Dendritic cell treated with granulocyte-macrophage colony-stimulating factor and Interleukin-4, amounts not matched to agents 40 ng/mL and 50 ng/mL, for 4 days (primary cell): ENCODE measurements around the gene RBM20.

ENCODE experiments used
- H3K27ac Mint-ChIP-seq: one replicate; pipeline ENCODE4 v1.8.0; 2022; ENCODE audit warnings: mild to moderate bottlenecking, mixed read lengths
- H3K27me3 Mint-ChIP-seq: one replicate; pipeline ENCODE4 v1.8.0; 2022; ENCODE audit warnings: mild to moderate bottlenecking, mixed read lengths
- H3K36me3 Mint-ChIP-seq: one replicate; pipeline ENCODE4 v1.8.0; 2022; ENCODE audit warnings: low read depth, mixed read lengths
- H3K4me1 Mint-ChIP-seq: one replicate; pipeline ENCODE4 v1.8.0; 2022; ENCODE audit warnings: low read depth, mixed read lengths
- H3K4me3 Mint-ChIP-seq: one replicate; pipeline ENCODE4 v1.8.0; 2022; ENCODE audit warnings: mild to moderate bottlenecking, moderate library complexity, mixed read lengths
- H3K9me3 Mint-ChIP-seq: one replicate; pipeline ENCODE4 v1.8.0; 2022; ENCODE audit warnings: mixed read lengths
- intact Hi-C: fragments of 100-400 bp; cut with micrococcal nuclease; formaldehyde crosslinking; loops from one replicate; pipeline ENCODE4 v1.15.0; 2022

Gene RBM20

DNA sequence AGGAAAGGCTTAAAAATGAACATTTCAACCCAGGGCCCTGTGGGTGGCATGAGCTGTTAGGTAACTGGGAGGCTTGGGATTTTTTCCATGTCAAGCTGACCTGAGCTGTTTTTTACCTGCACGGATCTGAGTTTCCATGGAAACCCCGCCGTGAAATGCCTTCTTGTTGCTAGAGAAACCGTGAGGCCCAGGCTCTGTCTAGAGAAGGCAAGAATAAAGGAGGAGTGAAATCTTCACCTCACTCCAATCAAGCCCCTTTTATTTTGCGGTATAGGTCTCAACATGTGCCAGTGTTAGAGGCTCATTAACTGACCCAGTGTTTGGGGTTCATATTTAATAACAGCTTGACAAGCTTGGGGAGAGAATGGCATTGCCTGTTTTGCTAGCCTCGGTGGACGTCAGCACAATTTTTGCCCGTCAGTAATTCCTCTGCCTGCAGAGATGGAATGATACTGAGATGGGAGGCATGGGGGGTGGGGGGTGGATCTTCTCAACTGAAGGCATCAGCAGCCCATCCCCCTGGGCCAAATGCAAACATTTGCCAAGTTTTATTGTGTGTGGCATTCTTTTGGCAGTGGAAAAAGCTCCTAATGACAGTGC lies 178.7 kb downstream of the RBM20 start:
- Mint-ChIP-seq H3K4me1 (peaks cover 12% of the 10 kb centered on the region), H3K36me3 (no peaks in the 10 kb centered on the region), H3K27ac (no peak overlapping the region), H3K27me3 (no peaks in the 10 kb centered on the region), H3K9me3 (no peaks in the 10 kb centered on the region), H3K4me3 (no peak overlapping the region)
- intact Hi-C loops: no loop called here

DNA sequence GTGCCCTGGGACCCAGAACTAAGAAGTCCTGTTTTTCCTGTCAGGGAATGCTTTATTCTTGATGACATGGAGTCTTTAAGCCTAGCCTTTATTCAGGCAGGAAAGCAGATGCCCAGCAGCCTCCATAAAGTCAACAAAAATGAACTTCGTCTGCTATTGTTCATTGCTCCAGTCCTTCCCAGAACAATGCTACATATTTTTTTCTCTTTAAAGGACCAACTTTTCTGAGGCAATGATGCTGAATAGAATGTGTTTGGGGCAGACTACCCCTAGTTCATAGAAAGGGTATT lies 180.0 kb downstream of the RBM20 start:
- H3K27me3 Mint-ChIP-seq: no peaks in the 10 kb centered on the region
- no peak overlapping the region for H3K4me3 Mint-ChIP-seq
- intact Hi-C loops: no loop called here

DNA sequence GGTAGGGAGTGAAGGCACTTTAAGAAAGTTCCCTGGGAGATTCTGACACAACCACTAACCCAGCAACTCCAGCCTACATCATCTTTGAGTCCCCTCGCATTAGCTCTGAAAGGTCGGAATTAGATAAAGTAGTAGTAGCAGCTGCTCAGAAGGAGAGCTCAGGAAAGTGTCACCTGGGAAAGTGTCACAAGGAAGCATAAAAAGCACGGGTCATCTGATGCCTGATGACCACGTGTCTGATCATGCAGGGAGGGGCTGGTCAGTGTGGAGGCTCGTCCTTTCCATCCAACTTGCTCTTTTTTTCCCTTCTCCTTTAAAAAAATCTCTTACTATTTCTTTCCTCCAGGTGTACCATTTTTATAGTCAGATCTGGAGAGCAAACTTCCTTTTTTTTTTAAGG lies 180.5 kb downstream of the RBM20 start:
- no peak overlapping the region for H3K27ac Mint-ChIP-seq
- intact Hi-C loops: no loop called here
- H3K4me3 Mint-ChIP-seq: no peak overlapping the region
- peaks cover under 1% of the 10 kb centered on the region for H3K27me3 Mint-ChIP-seq
- no peaks in the 10 kb centered on the region for H3K9me3 Mint-ChIP-seq
- H3K36me3 Mint-ChIP-seq: no peaks in the 10 kb centered on the region
- peaks cover 5% of the 10 kb centered on the region for H3K4me1 Mint-ChIP-seq

More for the DNA sequence above, 180.0 kb downstream of the RBM20 start:
- H3K9me3 Mint-ChIP-seq: no peaks in the 10 kb centered on the region
- no peak overlapping the region for H3K27ac Mint-ChIP-seq
- no peaks in the 10 kb centered on the region for H3K36me3 Mint-ChIP-seq
- H3K4me1 Mint-ChIP-seq: peaks cover 5% of the 10 kb centered on the region

DNA sequence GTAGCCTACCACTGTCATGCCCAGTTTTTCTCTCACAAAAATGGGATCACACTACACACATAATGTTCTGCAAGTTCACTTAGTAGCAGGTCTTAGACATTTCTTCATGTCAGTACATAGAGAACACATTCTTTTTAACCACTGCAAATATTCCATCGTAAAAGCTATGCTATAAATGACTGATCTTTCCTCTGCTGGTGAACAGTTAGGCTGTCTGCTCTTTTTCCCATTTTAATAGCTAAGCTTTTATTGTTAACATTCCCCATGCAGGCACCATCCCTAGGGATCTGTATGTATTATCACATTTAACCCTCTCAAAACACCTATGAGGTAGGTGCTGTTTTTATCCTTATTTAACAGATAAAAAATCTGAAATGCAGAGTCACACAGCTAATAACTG lies 181.4 kb downstream of the RBM20 start:
- no peak overlapping the region for H3K4me3 Mint-ChIP-seq
- peaks cover 5% of the 10 kb centered on the region for H3K4me1 Mint-ChIP-seq
- H3K27me3 Mint-ChIP-seq: peaks cover 1% of the 10 kb centered on the region
- H3K27ac Mint-ChIP-seq: no peak overlapping the region
- H3K36me3 Mint-ChIP-seq: no peaks in the 10 kb centered on the region
- intact Hi-C loops: no loop called here
- no peaks in the 10 kb centered on the region for H3K9me3 Mint-ChIP-seq

DNA sequence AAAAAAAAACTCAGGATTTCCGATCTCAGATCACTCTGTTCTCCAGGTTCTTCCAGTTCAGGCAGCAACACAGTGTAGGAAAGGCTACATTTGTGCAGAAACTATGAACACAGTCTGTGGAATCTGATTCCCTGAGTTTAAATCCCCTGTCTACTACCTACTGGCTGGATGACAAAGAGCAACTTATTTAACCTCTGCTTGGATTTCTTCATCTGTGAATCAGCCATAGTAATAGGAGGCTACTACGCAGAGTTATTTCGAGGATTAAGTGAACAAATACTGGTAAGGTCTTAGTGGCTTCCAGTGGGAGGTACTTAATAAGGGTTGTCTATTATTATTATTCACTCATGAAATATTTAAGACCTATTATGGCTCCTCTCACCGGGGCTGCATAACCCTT lies 183.3 kb downstream of the RBM20 start:
- Mint-ChIP-seq H3K27ac (no peak overlapping the region), H3K36me3 (no peaks in the 10 kb centered on the region), H3K4me1 (no peaks in the 10 kb centered on the region), H3K9me3 (no peaks in the 10 kb centered on the region), H3K27me3 (peaks cover 1% of the 10 kb centered on the region), H3K4me3 (no peak overlapping the region)
- intact Hi-C loops: no loop called here

DNA sequence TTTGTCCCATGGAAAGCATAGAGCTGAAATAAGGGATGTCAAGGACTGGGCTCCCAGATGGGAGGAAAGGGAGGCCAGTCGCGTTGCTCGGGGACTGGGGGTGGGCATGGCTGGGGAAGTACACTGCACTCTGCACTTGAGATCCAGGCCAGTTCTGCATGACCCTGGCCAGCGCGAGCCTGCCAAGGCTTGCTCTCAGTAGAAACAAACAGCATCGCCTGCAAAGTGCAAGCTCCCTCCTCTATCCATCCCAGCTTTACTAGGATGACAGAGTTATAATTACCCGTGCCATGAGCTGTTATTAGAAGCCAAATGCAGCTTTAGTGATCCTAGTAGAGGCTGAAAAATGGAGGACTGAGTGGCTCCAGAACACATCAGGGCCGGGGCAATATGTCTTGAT lies 183.7 kb downstream of the RBM20 start:
- intact Hi-C loops: no loop called here

DNA sequence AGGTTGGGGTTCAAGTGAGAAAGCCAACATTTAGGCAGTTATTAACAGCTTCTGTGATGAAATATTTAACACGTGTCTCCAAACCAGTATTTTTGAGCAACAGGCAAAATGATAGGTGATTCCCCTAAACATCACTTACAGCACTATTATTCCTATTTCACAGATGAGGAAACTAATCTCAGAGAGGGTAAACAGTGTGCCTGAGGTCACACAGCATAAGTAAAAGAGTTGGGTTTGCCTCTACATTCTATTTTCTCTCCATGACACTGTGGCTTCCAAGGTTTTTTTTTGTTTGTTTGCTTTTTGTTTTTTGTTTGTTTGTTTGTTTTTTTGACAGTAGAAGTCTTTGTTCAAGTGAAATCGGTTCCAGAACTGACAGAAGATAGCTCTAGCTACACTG lies 184.4 kb downstream of the RBM20 start:
- no peaks in the 10 kb centered on the region for H3K4me1 Mint-ChIP-seq
- H3K27ac Mint-ChIP-seq: no peak overlapping the region
- peaks cover 1% of the 10 kb centered on the region for H3K27me3 Mint-ChIP-seq
- no peak overlapping the region for H3K4me3 Mint-ChIP-seq
- H3K9me3 Mint-ChIP-seq: no peaks in the 10 kb centered on the region
- intact Hi-C loops: no loop called here
- no peaks in the 10 kb centered on the region for H3K36me3 Mint-ChIP-seq

More for the DNA sequence above, 183.7 kb downstream of the RBM20 start:
- H3K4me3 Mint-ChIP-seq: no peak overlapping the region
- H3K36me3 Mint-ChIP-seq: no peaks in the 10 kb centered on the region
- H3K27ac Mint-ChIP-seq: no peak overlapping the region
- no peaks in the 10 kb centered on the region for H3K4me1 Mint-ChIP-seq
- no peaks in the 10 kb centered on the region for H3K9me3 Mint-ChIP-seq
- H3K27me3 Mint-ChIP-seq: peaks cover 1% of the 10 kb centered on the region

DNA sequence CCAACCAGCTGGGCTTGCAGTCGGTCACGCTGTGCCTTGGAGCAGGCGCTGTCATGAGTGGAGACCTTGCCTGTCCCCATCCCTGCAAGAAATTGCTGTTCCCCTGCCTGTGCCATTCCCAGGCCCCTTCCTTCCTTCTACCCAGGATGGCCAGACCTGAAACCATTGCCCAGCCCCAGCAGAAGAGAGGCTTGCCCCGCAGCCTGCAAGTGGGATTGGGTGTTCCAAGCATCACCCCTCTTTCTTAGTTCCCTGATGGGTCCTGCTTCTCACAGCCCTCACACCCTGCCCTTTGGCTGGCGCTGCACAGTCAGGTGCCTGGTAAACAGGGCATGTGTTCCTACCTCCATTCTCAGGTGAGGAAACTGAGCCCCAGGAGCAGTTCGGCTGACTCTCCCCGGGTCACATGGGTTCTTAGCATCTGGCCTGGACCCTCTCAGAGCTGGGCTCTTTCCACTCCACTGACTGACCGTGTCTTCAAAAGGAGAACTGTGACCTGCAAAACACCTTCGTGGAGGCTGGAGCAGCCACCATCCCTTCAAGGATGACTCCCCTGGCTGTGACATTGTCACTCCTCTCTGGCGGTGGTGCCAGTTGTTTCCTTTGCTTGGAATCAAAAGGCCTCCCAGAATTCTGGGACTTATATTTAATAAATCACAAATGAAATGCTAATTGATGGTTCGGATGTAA lies 185.7 kb downstream of the RBM20 start:
- intact Hi-C loops: no loop called here
- H3K36me3 Mint-ChIP-seq: no peaks in the 10 kb centered on the region
- H3K27ac Mint-ChIP-seq: no peak overlapping the region
- no peaks in the 10 kb centered on the region for H3K9me3 Mint-ChIP-seq
- H3K4me1 Mint-ChIP-seq: no peaks in the 10 kb centered on the region
- H3K27me3 Mint-ChIP-seq: peaks cover 1% of the 10 kb centered on the region
- no peak overlapping the region for H3K4me3 Mint-ChIP-seq

DNA sequence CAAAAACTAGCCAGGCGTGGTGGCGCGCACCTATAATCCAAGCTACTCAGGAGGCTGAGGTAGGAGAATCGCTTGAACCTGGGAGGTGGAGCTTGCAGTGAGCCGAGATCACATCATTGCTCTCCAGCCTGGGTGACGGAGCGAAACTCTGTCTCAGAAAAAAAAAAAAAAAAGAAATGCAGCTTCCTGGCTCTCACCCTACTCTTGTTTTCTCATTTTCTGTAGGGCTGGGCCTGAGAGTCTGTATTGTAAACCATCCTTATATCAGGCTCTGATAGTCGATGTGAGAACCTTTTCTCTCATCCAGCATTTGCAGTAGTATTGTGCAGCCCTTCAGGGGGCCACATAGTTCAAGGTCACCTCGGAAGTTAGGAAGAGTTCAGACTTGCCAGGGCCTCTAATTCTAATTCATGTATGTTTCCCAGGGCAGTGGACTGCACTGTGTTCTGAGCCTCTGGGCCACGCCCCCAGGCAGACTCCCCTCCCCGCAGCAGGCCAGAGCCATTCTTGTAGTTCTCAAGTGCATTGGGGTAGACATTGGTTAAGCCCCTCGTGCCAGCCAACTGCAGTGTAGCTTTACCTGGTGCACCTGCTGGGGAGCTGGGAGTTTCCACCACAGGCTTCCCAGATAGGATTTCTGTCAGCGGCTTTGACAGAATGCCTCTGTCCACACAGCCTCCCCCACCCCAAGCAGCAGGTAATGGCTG lies 189.3 kb downstream of the RBM20 start:
- no peak overlapping the region for H3K4me3 Mint-ChIP-seq
- H3K27ac Mint-ChIP-seq: no peak overlapping the region
- intact Hi-C loops: no loop called here
- H3K9me3 Mint-ChIP-seq: no peaks in the 10 kb centered on the region
- peaks cover 21% of the 10 kb centered on the region for H3K4me1 Mint-ChIP-seq
- peaks cover 1% of the 10 kb centered on the region for H3K27me3 Mint-ChIP-seq
- no peaks in the 10 kb centered on the region for H3K36me3 Mint-ChIP-seq

DNA sequence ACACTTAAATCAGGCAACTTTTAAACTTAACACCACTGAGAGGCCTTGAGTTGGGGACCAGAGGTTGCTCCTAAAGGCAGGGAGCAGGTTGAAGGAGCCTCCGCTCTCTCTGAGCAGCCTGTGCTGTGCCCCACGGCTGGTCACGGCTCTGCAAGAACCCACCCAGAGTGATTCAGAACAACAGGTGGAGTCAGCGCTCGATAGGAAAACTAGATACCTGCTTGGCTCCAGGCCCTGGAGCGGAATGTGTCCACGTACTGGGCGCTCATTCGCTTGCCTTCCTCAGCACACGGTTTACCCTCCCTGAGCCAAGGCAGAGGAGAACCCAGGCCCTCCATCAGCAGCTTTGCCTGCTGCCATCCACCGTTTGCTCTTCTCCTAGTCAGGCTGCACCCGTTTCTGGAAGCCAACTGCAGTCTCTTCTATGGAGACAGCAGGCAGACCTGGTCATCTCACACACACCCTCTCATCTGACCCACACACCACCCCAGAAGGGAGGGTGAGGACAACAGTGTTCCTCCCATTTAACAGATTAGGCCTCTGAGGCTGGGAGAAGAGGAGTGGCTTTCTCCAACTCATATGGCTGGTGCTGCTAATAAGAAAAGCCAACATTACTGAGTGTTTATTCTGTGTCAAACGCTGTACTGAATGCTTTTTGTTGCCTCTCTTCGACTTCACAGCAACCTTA lies 189.9 kb downstream of the RBM20 start:
- Mint-ChIP-seq H3K4me3 (no peak overlapping the region), H3K9me3 (no peaks in the 10 kb centered on the region), H3K27ac (no peak overlapping the region), H3K4me1 (peaks cover 21% of the 10 kb centered on the region), H3K36me3 (no peaks in the 10 kb centered on the region), H3K27me3 (peaks cover 1% of the 10 kb centered on the region)
- intact Hi-C loops: no loop called here

DNA sequence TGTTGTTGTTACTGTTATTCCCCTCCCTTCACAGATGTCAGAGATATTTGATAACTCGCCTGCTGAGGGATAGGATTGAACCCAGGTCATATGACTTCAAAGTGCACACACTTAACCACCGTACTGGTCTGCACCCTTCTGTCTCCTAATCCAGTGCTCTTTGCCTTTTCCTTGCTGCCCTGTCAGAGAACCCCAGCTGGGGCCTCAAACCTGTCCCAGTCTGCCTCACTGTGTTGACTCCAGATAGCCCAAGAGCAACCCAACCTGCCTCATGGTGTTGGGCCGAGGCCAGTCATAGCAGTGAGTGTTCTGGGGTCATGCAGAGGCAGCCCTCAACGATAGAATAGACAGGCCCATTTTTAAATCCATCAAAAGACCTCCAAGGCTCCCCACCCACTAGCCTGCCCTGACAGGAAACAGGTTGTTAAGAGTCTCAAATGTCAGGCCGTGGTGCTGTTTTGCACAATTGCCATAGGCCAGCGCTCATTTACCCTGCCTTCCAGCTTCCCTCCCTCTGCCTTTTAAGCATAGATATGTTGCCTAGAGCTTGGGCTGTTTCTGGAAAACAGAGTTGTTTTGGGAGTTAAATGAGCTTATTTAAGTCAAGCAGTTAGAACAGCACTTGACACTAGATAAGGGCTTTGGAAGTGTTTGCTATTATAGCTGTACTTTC lies 190.6 kb downstream of the RBM20 start:
- Mint-ChIP-seq H3K4me1 (peaks cover 21% of the 10 kb centered on the region), H3K36me3 (no peaks in the 10 kb centered on the region), H3K27ac (no peak overlapping the region), H3K27me3 (no peaks in the 10 kb centered on the region), H3K4me3 (no peak overlapping the region), H3K9me3 (no peaks in the 10 kb centered on the region)
- intact Hi-C loops: loop anchor here (5.0 kb wide), 1 partner anchor 38 kb away; the partner anchor contains the start of gene PDCD4

DNA sequence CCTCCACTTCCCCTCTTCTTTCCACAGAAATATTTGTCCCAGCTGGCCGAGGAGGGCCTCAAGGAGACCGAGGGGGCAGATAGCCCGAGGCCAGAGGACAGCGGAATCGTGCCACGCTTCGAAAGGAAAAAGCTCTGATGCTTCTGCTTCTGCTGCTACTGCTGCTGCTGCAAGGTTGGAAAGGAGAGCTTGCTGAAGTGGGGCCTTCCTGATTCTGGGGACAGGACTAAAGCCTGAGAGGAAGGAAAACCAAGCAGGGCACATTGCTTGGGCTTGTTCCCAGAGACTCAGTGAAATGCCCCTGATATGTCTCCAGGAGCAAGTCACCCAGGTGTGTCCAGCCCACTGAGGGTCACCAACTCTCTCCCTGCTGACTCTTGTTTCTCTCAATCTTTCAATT lies 191.7 kb downstream of the RBM20 start:
- Mint-ChIP-seq H3K36me3 (no peaks in the 10 kb centered on the region), H3K4me1 (peaks cover 23% of the 10 kb centered on the region), H3K27ac (peak overlapping the region; percentile 19), H3K4me3 (no peak overlapping the region), H3K27me3 (no peaks in the 10 kb centered on the region), H3K9me3 (no peaks in the 10 kb centered on the region)
- intact Hi-C loops: loop anchor here (5.0 kb wide), 1 partner anchor 36 kb away; the partner anchor contains the start of gene PDCD4

DNA sequence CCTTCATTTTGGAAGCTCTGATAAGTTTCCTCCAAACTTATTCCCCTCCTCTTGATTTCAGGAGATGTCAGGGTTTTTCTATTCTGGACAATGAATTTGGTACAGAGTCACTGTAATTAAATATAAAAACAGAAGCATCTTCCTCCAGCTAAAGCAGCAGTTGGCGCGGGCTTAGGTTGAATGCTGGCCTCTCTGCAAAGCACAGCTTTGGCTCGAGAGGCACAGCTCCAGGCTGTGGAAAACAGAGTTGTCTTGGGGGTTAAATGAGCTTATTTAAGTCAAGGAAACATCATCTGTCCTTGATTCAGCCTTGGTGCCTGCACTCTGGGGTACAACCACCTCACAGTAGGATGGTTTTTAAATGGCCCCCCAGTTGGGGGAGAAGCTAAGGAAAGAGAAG lies 192.6 kb downstream of the RBM20 start:
- H3K4me1 Mint-ChIP-seq: peaks cover 29% of the 10 kb centered on the region
- no peak overlapping the region for H3K27ac Mint-ChIP-seq
- intact Hi-C loops: loop anchor here (5.0 kb wide), 1 partner anchor 36 kb away; the partner anchor contains the start of gene PDCD4
- no peaks in the 10 kb centered on the region for H3K36me3 Mint-ChIP-seq
- H3K9me3 Mint-ChIP-seq: no peaks in the 10 kb centered on the region
- no peak overlapping the region for H3K4me3 Mint-ChIP-seq
- no peaks in the 10 kb centered on the region for H3K27me3 Mint-ChIP-seq
